ENCODE data around the gene PJVK.
A peak's percentile ranks its signal among the peaks of the same experiment; 100 is the strongest.
"Not testable (repeated sequence)": the region's sequence is repeated elsewhere in the genome, so short reads cannot be mapped to it uniquely, and the experiment has no call there.

PJVK gene

GRCh38 chr2:178450774-178451525 is at the start of gene PJVK, which contains the start of gene PRKRA:
TSS of gene PJVK (plus strand) at chr2:178451378. CDS start at chr2:178453410, 2,032 bp downstream.
TSS of gene PRKRA (minus strand) at chr2:178451175. CDS start at chr2:178451030, 145 bp downstream.
- peak; percentile 97 for DNase-seq

DNA sequence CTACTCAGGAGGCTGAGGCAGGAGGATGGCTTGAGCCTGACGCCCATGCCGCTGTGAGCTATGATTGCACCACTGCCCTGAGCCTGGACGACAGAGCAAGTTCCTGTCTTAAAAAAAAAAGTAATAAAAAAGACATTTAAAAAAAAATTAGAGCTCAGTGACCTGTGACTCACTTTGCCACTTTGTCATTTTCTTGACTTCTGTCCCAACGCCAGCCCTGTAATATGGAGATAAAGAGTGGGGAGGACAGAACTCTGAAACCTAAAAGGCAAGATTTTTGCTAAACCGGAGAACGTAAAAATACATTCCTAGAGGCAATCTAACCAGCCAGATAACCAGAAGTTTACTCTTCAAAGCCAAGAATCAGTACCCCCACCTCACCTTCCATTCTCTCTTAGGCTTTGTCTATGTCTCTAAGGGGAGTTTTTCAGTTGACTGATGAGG is 49.2 kb upstream of the PJVK start:
- DNase-seq = no peak

- DNase-seq = no peak
Observed at GRCh38 chr2:178403671-178404306, 47.4 kb upstream of the PJVK start.

GRCh38 chr2:178404368-178404767 is 46.8 kb upstream of the PJVK start:
- DNase-seq = peak; percentile 33

- no peak for DNase-seq
Observed at GRCh38 chr2:178409261-178409660, 41.9 kb upstream of the PJVK start.

DNA sequence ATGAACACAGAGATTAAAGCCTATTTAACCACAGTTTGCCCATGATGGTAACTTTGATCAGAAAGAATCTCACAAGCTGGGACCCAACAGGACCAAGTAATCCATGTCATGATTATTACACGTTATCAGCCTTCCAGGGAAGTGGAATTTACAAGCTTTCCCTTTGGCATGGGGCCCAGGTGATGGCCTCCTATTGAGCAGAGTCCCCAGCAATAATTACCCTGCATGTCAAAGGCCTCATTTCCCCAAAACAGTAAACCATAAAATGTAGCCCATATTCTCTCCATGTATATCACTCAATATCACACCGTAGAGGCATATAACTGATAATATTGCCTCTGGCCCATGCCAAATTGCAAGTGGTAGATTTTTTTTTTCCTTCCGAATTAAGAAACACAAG is 39.1 kb upstream of the PJVK start:
- no peak for DNase-seq

GRCh38 chr2:178412453-178412852 is 38.7 kb upstream of the PJVK start:
- not testable (repeated sequence) for DNase-seq

DNA sequence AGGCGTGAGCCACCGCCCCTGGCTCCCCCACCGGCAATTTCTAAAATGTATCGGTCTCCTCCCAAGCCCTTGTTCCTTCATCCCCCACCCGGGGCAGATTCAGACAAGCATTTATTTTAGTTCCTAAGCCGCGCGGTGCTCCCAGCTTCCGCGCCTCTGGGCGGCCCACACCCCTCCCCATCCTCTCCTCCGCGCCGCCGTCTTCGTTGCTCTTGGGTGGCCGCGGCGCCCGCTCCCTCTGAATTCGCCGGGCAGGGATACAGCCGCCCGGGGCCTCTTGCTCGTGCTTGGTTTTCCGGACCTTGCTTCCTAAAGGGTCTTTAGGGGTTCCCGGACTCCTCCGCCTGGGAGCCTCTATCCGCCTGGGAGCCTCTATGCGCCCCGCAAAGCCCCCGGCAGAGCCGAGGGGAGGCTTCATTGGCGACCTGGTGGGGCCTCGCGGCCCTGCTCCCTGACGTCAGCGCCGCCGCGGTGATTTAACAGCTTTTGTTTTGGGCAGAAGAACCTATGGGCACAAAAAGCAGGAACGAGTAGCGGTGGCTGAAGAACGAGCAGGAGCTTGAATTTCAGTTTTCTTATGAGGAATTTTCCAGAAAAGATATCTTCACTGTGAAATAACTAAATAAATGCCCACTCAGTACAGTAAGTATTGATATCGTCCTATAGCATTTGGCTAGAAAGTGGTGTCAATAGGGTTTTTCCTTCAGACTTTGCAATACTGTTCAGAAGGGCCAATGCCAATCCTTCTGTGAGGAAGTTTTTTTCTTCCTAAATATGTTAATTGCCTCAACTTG is 37.5 kb upstream of the PJVK start:
- peak; percentile 73 for DNase-seq

- DNase-seq = peak; percentile 74
Observed at GRCh38 chr2:178414266-178415247, 36.6 kb upstream of the PJVK start.

GRCh38 chr2:178415979-178416378 is 35.2 kb upstream of the PJVK start:
- DNase-seq = no peak

DNA sequence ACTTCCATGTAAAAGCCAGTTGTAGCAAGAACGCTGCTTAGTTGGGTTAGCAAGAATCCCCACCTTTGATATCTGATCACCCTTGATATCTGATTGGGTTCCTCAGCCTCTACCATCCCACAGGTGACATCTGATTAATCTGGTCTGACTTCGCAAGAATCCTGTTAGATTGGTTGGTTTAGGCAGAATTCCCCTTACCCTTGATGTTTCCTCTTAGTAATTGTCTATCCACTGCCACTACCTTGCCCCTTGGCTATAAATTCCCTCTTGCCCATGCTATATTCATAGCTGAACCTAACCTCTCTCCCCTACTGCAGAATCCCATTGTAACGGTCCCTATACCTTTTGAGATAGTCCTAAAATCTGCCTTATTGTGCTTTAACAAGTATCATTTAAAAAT is 33.3 kb upstream of the PJVK start:
- no peak for DNase-seq

GRCh38 chr2:178418426-178418825 is 32.8 kb upstream of the PJVK start:
- DNase-seq = no peak

DNA sequence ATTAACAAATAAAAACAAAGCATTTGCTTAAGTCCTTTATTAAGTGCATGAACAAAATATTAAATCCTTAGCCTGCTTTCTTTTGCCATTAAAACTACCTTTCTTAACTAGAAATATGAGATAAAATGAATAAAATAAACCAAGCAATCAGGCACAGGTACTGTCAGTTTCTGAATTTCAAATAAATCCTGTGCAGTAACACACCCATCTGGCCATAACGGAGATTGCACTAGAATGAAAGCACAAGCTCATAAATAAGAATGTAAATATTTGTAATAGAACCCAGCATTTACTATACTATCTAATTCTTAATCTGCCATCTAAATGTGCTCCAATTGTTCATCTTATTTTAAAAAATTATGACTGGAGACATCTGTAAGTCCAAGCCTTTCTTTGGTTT is 32.1 kb upstream of the PJVK start:
- no peak for DNase-seq

DNA sequence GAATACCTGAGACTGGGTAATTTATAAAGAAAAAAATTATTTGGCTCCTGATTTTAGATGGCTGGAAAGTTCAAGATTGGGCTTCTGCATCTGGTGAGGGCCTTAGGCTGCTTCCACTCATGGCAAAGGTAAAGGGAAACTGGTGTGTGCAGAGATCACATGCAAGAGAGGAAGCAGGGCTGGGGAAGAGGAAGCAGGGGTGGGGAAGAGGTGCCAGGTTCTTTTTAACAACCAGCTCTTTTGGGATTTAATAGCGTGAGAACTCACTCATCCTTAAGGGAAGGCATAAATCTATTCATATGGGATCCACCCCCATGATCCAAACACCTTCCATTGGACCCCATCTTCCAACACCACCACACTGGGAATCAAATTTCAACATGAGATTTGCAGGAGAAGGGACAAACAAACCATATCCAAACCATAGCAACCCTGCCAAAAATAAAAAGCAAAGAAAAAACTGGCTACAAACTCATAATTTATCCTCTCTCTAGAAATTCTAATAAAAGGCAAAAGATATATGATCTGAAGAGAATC is 30.6 kb upstream of the PJVK start:
- DNase-seq = no peak

GRCh38 chr2:178422097-178422496 is 29.1 kb upstream of the PJVK start:
- DNase-seq = no peak

GRCh38 chr2:178423746-178424145 is 27.4 kb upstream of the PJVK start:
- not testable (repeated sequence) for DNase-seq

DNA sequence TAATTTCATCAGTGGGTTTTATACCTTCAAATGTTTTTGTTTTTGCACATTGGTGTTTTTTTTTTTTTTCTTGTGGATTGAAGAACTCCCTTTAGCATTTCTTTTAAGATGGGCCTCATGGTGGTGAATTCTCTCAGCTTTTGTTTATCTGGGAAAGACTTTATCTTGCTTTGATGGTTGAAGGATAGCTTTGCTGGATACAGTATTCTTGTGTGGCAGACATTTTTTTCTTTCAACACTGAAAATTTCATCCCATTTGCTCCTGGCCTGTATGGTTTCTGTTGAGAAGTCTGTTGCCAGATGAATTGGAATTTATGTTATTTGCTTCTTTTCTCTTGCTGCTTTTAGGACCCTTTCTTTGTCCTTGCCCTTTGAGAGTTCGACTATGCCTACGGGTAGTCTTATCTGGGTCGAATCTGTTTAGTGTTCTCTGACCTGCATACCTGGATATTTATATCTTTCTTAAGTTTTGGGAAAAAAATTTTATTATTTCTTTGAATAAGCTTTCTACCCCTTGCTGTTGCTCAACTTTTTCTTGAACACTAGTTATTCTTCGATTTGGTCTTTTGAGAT is 25.8 kb upstream of the PJVK start:
- DNase-seq = no peak

GRCh38 chr2:178426388-178426787 is 24.8 kb upstream of the PJVK start:
- DNase-seq = no peak

DNA sequence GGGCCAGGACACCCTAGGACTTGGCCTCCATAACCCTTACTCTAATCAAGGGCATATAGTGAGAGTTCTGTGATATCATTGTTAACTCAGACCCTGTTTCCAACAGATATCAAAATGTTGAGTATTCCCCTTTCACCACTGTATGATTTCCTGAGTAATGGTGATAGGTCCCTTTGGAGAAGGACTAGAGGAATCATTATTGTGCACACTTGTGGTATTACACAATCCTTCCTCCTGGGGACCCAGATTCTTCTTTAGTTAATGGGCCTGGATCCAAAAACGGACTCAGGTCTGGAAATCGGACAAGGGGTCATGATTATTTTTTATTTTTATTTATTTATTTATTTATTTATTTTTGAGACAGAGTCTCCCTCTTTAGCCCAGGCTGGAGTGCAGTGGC is 23.7 kb upstream of the PJVK start:
- DNase-seq = no peak

DNA sequence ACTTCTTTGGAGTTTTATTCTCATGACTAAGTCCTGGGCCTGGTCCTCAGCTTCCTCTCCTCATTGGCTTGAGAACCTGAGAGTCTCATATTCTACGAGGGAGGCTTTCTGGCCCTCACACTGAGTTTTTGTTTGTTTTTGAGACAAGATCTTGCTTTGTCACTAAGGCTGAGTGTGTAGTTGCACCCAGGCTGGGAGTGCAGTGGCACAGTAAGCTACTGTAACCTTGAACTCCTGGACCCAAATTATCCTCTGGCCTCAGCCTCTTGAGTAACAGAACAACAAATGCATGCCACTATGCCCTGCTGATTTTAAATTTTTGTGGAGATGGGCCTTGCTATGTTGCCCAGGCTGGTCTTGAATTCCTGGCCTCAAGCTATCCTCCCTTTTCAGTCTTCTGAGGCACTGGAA is 22.8 kb upstream of the PJVK start:
- DNase-seq = no peak

GRCh38 chr2:178429336-178429735 is 21.8 kb upstream of the PJVK start:
- DNase-seq = no peak

- no peak for DNase-seq
Observed at GRCh38 chr2:178436662-178437061, 14.5 kb upstream of the PJVK start.

Measured in activated CD4-positive, CD25-positive, alpha-beta regulatory T cell treated with anti-CD3 and anti-CD28 coated beads, Interleukin-2, amount 50 U/mL, for 72 hours (primary cell).